Endothelial cell of umbilical vein (primary cell): ENCODE data around the gene UGGT2. TPM values are rescaled to one million over a fixed set of nuclear protein-coding genes. Genes with fewer than 3 reads are reported as not detected.

Source experiments
- BruUV-seq: library from RNA; stranded (reverse); fragments of 400-500 nt; replicated peaks from 2 replicates; lab custom pipeline; 2021; lab: Mats Ljungman, UMichigan
- CTCF ChIA-PET: fragments of 300-600, 350-600 bp; sonication (Branson Sonifier 250); formaldehyde crosslinking; loops from one replicate; lab custom pipeline; 2021; ENCODE audit warnings: antibody characterized with exemption, inconsistent platforms; lab: Charles Lee
- POLR2A ChIA-PET: fragments of 300-600, 350-600 bp; sonication (Branson Sonifier 250); formaldehyde crosslinking; loops from one replicate; lab custom pipeline; 2021; ENCODE audit warnings: antibody characterized with exemption, inconsistent platforms; lab: Charles Lee
- DNase-seq: peaks from one replicate; pipeline ENCODE4 v3.0.0-alpha.2; 2011; ENCODE audit warnings: low read depth, low spot score
- FAIRE-seq: peaks from 2 replicates; lab custom pipeline; 2011; peaks lifted over from hg19 to GRCh38; lab: Jason Lieb, UNC
- H2AFZ ChIP-seq: 2 replicates; pipeline ENCODE4 v1.6.0; 2012; ENCODE audit warnings: low read depth, low read length, control low read depth, inconsistent platforms
- H3K27ac ChIP-seq: 2 replicates; pipeline ENCODE4 v1.5.1; 2011; ENCODE audit warnings: low read depth, mild to moderate bottlenecking, control low read depth, low read length, moderate library complexity; ENCODE audit not compliant: insufficient read depth
- H3K27me3 ChIP-seq, 2 experiments: 2 replicates each; pipeline versions ENCODE4 v1.6.0 to v1.6.1; 2011; ENCODE audit warnings: low read length in 2 of 2, mixed read lengths in 1 of 2; ENCODE audit not compliant: control insufficient read depth in 2 of 2, insufficient read depth in 2 of 2
- H3K36me3 ChIP-seq, 2 experiments: 2 replicates in 1 of 2; 3 replicates in 1 of 2; pipeline ENCODE4 v1.5.1; 2011; ENCODE audit warnings: low read length in 2 of 2, mild to moderate bottlenecking in 1 of 2, moderate library complexity in 1 of 2; ENCODE audit not compliant: control insufficient read depth in 2 of 2, insufficient read depth in 2 of 2; ENCODE audit errors: extremely low read depth in 1 of 2
- H3K4me1 ChIP-seq: 3 replicates; pipeline ENCODE4 v1.5.1; 2011; ENCODE audit warnings: mild to moderate bottlenecking, low read length; ENCODE audit not compliant: control insufficient read depth, insufficient read depth; ENCODE audit errors: extremely low read depth
- H3K4me2 ChIP-seq: 2 replicates; pipeline ENCODE4 v1.6.1; 2011; ENCODE audit warnings: low read length, control low read depth, mixed read lengths; ENCODE audit not compliant: insufficient read depth
- H3K4me3 ChIP-seq, 3 experiments: fragments of 200-600 bp in 1 of 3; sonication (generic), shearing (Covaris generic) in 1 of 3; replicated peaks in 1 of 3; 2 replicates each; pipeline ENCODE4 v1.5.1; 2011 to 2016; ENCODE audit warnings: control low read depth in 3 of 3, low read length in 3 of 3, mild to moderate bottlenecking in 2 of 3, inconsistent platforms in 1 of 3, low read depth in 1 of 3, moderate library complexity in 1 of 3; ENCODE audit not compliant: insufficient read depth in 1 of 3
- H3K79me2 ChIP-seq: 2 replicates; pipeline ENCODE4 v1.6.0; 2012; ENCODE audit warnings: low read length, inconsistent platforms; ENCODE audit not compliant: control insufficient read depth, insufficient read depth
- H3K9ac ChIP-seq: replicated peaks from 2 replicates; pipeline ENCODE3; 2011; ENCODE audit warnings: low read length, control low read depth; ENCODE audit not compliant: insufficient read depth; ENCODE audit errors: extremely low read depth
- H3K9me1 ChIP-seq: replicated peaks from 3 replicates; pipeline ENCODE4 v1.6.0; 2011; ENCODE audit warnings: mild to moderate bottlenecking, low read length; ENCODE audit not compliant: control insufficient read depth, insufficient read depth; ENCODE audit errors: extremely low read depth
- H3K9me3 ChIP-seq: replicated peaks from 2 replicates; pipeline ENCODE4 v1.5.1; 2012; ENCODE audit warnings: low read length, inconsistent platforms; ENCODE audit not compliant: control insufficient read depth, insufficient read depth
- H4K20me1 ChIP-seq: replicated peaks from 2 replicates; pipeline ENCODE3; 2011; ENCODE audit warnings: mild to moderate bottlenecking, low read length; ENCODE audit not compliant: control insufficient read depth, insufficient read depth; ENCODE audit errors: extremely low read depth
- CTCF ChIP-seq, 2 donors: IDR thresholded peaks; 1 replicate in 1 of 2; 2 replicates in 1 of 2; pipeline ENCODE4 v1.5.1; 2011; ENCODE audit warnings: low read length in 2 of 2, mild to moderate bottlenecking in 2 of 2, moderate library complexity in 2 of 2, control low read depth in 1 of 2, inconsistent platforms in 1 of 2, low read depth in 1 of 2; ENCODE audit not compliant: insufficient read depth in 1 of 2; ENCODE audit errors: extremely low read depth in 1 of 2
- EZH2 ChIP-seq: IDR thresholded peaks from 2 replicates; pipeline ENCODE4 v1.6.1; 2012; ENCODE audit warnings: borderline replicate concordance, low read depth, mild to moderate bottlenecking, moderate library complexity, low read length, inconsistent platforms; ENCODE audit not compliant: severe bottlenecking
- FOS ChIP-seq: IDR thresholded peaks from 2 replicates; pipeline ENCODE4 v1.6.1; 2011; ENCODE audit warnings: mild to moderate bottlenecking, low read length, moderate library complexity, borderline replicate concordance; ENCODE audit not compliant: insufficient read depth
- GATA2 ChIP-seq: IDR thresholded peaks from 2 replicates; pipeline ENCODE4 v1.7.0; 2011; ENCODE audit warnings: low read depth, mild to moderate bottlenecking, moderate library complexity, mixed read lengths, low read length; ENCODE audit not compliant: insufficient read length, insufficient read depth
- JUN ChIP-seq: IDR thresholded peaks from 2 replicates; pipeline ENCODE4 v1.6.1; 2011; ENCODE audit warnings: borderline replicate concordance, low read depth; ENCODE audit not compliant: insufficient read length, insufficient read depth
- MAX ChIP-seq: IDR thresholded peaks from 2 replicates; pipeline ENCODE4 v1.6.1; 2011; ENCODE audit not compliant: insufficient read depth, insufficient read length
- MYC ChIP-seq: IDR thresholded peaks from one replicate; pipeline ENCODE4 v1.6.1; 2011; ENCODE audit warnings: mild to moderate bottlenecking, low read depth, low read length
- POLR2A ChIP-seq: IDR thresholded peaks from 2 replicates; pipeline ENCODE4 v1.6.1; 2012; ENCODE audit warnings: low read depth, mild to moderate bottlenecking, control low read depth, low read length
- POLR2AphosphoS5 ChIP-seq: IDR thresholded peaks from 2 replicates; pipeline ENCODE4 v1.6.1; 2012; ENCODE audit warnings: low read depth, mild to moderate bottlenecking, control low read depth, low read length, moderate library complexity; ENCODE audit not compliant: insufficient read depth
- dilution Hi-C: fragments of 300-500 bp; cut with MboI; formaldehyde crosslinking; loops from one replicate; pipeline ENCODE4 v1.15.0; 2019; ENCODE audit warnings: low sequenced_read_pairs; ENCODE audit not compliant: extremely low pct_ligation_motif_present
- intact Hi-C: fragments of 100-400 bp; cut with micrococcal nuclease; formaldehyde crosslinking; loops from one replicate; pipeline ENCODE4 v1.10.0; 2022
- polyA plus RNA-seq, 4 experiments: library from polyadenylated mRNA; depleted of rRNA in 3 of 4; stranded (reverse) in 3 of 4; unstranded in 1 of 4; fragments of >200 nt; gene quantifications; 2 replicates each; pipeline versions ENCODE4 v1.2.1 to v1.2.3, GENCODE V29; 2011 to 2012; ENCODE audit warnings: missing spikeins in 1 of 4
- total RNA-seq: library from RNA; stranded (reverse); gene quantifications from 2 replicates; pipeline ENCODE4 v1.2.3, GENCODE V29; 2021

UGGT2 gene
- total and polyA plus RNA-seq, 2 donors (not counting 3 experiments of a cell fraction or from before 2014, with no cell fraction given): 4.6 to 25.1 TPM

- H3K27me3 ChIP-seq: no peaks in the 10 kb centered on the region
- no peaks in the 10 kb centered on the region for H3K36me3 ChIP-seq
- intact Hi-C loops (no loop called here), dilution Hi-C loops (no loop called here)
- TF ChIP-seq EZH2: no peak
- no peak for TF ChIP-seq POLR2A
- no peak for TF ChIP-seq MYC
- no peak for TF ChIP-seq FOS
- TF ChIP-seq MAX: no peak
- TF ChIP-seq GATA2: no peak
- TF ChIP-seq POLR2AphosphoS5: no peak
- no peak for TF ChIP-seq CTCF (IDR thresholded peaks at IDR 0.05; ENCODE audit: extremely low read depth in 1 of 2, insufficient read depth in 1 of 2, low read depth in 1 of 2, low read length in 2 of 2)
- no peak for TF ChIP-seq JUN
- H3K4me1 ChIP-seq: no peaks in the 10 kb centered on the region
- no peak overlapping the region for H2AFZ ChIP-seq
- ChIA-PET CTCF (interaction anchor here (2.0 kb wide), 1 partner anchor 8 kb away, joined by 13 read pairs; no protein-coding TSS in a partner anchor), POLR2A (no interaction called here)
- H3K9me1 ChIP-seq: no peaks in the 10 kb centered on the region
- H3K4me3 ChIP-seq: no peak overlapping the region
- H3K4me2 ChIP-seq: no peak overlapping the region
- H3K9ac ChIP-seq: no peak overlapping the region
- DNase-seq (no peak), FAIRE-seq (no peak)
- no peaks in the 10 kb centered on the region for H3K79me2 ChIP-seq
- no peak overlapping the region for H3K27ac ChIP-seq
- H4K20me1 ChIP-seq: no peaks in the 10 kb centered on the region
- no peaks in the 10 kb centered on the region for H3K9me3 ChIP-seq
- no TSS peak for BruUV-seq
Observed at GRCh38 chr13:96011291-96011872, 41.8 kb downstream of the UGGT2 start.
